GM12801 (cell line): Measurements from ENCODE around the gene GYG2.

Experiments used
- TF ChIP-seq, protein P1 (sequence below): IDR thresholded peaks from one replicate; pipeline ENCODE4 v1.5.1; 2011; ENCODE audit warnings: control low read depth; ENCODE audit not compliant: insufficient read length; ENCODE audit errors: extremely low read depth

GYG2 gene

DNA sequence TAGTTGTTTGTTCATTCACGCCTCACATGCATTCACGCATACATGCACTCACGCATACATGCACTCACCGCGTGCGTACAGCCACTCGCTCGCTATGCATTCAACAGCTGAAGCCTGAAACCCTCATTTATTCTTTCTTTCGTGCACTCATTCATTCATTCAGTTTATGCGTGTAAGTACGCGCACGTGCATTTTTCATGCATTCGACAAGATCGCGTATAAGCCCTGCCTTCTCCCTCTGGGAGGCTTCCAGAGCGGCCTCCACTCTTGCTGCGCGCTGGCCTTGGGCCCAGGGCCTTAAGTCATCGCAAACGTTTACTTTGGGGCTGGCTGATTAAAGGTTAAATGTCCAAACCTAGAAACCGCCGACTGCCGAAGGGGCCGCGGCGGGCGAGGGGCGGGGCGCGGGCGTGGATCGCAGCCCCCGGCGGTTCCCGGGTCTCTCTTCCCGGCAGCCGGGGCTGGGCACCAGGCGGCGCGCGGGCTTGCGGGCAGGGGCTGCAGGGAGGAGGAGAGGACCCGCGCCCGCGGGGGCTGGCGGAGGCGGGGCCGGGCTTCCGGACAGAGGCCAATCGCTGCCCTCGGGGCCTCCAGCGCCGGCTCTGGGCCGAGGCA lies at the start of gene GYG2:
TSS of gene GYG2 (plus strand) at position 587 of the 615 bp plus-strand sequence. CDS start 1,259 bp downstream, outside the sequence.
- TF ChIP-seq, protein P1, sequence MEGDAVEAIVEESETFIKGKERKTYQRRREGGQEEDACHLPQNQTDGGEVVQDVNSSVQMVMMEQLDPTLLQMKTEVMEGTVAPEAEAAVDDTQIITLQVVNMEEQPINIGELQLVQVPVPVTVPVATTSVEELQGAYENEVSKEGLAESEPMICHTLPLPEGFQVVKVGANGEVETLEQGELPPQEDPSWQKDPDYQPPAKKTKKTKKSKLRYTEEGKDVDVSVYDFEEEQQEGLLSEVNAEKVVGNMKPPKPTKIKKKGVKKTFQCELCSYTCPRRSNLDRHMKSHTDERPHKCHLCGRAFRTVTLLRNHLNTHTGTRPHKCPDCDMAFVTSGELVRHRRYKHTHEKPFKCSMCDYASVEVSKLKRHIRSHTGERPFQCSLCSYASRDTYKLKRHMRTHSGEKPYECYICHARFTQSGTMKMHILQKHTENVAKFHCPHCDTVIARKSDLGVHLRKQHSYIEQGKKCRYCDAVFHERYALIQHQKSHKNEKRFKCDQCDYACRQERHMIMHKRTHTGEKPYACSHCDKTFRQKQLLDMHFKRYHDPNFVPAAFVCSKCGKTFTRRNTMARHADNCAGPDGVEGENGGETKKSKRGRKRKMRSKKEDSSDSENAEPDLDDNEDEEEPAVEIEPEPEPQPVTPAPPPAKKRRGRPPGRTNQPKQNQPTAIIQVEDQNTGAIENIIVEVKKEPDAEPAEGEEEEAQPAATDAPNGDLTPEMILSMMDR: no peak

DNA sequence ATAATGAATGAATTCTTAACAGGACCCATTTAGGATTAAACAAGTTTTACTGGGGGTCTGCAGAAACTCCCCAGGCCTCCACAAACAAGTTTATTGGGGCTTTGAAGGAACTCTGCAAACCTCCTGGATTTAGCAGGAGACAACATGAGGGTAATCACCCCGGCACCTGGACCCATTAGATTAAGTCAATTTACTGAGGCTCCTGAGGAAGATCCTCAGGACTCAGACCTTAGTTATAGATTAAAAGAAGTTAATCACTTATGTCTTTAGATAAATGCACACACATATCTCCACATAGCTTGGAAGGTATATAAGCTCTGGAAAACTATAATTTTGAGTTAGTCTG lies 47.5 kb upstream of the GYG2 start:
- TF ChIP-seq, protein P1: no peak

DNA sequence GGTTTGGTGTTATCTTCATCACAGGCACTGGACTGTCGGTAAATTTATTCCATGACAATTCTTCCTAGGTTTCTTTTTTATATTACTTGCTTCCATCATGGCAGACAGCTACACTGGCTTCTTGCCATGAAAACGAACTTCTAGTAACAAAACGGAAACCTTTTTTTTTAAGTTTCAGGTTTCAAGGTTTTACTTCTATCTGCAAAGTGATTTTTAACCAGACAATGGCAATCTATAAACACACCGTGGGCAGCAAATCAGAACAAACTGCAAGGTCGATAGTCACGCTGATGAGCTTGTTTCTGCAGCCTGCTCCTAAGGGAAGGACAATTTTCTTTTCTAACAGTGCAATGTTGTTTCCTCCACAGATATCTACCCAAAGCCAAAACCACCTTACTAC lies 47.0 kb upstream of the GYG2 start:
- TF ChIP-seq, protein P1: no peak

DNA sequence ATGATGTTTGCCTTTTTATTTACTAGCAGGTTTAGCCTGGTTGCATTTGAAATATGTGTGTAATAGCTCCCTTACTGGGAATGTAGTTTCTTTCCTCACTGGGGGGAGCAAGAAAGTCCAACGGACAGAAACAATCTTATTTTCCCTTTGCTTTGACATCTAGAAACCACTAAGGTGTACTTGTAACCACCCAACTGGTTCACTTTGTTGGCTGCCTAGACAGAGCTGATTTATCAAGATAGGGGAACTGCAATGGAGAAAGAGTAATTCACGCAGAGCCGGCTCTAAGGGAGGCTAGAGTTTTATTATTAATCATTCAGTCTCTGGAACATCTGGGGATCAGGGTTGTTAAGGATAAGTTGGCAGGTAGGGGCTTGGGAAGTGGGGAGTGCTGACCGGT lies 46.6 kb upstream of the GYG2 start:
- TF ChIP-seq, protein P1: no peak

DNA sequence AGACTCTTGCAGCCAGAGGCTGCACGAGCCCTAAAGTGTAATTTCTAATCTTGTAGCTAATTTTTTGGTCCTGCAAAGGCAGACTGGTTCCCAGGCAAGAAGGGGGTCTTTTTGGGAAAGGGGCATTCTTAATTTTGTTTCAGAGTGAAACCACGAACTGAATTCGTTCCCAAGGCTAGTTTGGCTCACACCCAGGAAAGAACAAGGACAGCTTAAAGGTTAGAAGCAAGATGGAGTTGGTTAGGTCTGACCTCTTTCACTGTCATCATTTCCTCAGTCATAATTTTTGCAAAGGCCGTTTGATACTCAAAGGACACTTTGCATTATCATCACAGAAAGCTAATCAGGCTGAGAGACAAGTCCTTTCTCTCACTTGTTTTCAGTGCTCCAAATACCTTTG lies 46.0 kb upstream of the GYG2 start:
- TF ChIP-seq, protein P1: no peak

DNA sequence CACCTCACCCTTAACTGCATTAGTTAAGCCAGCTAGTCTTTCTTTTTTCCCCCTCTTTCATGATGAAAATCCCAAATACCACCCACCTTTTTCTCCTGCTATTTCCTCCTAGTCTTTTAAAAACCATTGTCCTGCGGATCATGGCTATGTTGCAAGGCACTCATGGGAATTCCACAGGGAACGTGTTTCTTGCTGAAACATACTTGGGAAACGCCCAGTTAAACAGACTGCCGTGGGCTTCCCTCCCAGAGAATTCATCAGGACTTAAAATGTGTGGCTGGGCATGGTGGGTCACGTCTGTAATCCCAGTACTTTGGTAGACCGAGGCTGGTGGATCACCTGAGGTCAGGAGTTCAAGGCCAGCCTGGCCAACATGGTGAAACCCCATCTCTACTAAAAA lies 44.7 kb upstream of the GYG2 start:
- TF ChIP-seq, protein P1: no peak

DNA sequence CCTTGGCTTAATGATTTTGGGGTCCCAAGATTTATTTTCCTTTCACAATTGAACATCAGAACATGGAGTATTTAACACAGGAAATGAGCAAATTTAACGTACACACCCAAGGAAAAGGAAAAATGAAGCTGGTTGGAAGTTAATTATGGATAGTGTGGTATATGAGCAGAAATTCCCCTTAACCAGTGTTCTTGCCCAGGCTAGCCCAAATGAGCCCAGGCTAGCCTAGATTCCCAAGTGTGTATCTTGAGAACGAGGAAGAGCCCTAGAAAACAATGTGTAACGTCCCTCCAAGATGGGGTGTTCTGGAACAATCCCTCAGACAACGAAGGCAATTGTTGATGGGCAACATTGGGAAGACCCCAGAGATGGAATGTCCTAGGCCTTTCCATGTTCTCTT lies 43.2 kb upstream of the GYG2 start:
- TF ChIP-seq, protein P1: no peak
